ENCODE results near the gene GRHL1.

The GRHL1 gene

DNA sequence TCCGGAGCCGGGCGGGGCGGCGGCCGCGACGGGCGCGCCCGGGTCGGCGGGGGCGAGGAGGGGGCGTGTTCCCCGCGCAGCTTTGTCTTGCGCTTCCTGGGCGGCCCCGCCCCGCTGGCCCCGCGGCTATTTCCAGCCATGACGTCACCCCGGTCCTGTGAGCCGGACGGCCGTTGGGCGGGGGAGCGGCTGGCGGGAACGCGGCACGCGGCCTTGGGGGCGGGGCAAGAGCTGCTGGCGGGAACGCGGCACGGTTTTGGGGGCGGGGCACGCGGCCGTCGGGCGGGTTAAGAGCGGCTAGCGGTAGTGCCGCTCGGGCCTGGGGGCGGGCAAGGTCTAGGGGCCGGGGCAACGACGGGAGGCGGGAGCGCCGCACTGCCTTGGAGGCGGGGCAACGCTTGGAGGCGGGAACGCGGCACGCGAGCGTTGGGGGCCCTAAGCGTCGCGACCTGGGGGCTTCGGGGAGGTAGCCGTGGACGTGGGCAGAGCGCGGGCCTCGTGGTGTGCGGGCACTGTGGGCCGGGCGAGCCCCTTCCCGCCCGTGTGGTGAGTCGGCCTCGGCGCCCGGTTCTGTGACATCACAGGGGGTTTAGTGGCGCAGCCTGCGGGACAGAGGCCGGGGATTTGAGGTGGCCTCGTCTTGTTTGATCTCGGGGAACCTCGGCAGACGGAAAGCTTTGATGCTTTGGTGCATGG lies 92.6 kb downstream of the GRHL1 start:
- DNase-seq = peak; percentile 93

DNA sequence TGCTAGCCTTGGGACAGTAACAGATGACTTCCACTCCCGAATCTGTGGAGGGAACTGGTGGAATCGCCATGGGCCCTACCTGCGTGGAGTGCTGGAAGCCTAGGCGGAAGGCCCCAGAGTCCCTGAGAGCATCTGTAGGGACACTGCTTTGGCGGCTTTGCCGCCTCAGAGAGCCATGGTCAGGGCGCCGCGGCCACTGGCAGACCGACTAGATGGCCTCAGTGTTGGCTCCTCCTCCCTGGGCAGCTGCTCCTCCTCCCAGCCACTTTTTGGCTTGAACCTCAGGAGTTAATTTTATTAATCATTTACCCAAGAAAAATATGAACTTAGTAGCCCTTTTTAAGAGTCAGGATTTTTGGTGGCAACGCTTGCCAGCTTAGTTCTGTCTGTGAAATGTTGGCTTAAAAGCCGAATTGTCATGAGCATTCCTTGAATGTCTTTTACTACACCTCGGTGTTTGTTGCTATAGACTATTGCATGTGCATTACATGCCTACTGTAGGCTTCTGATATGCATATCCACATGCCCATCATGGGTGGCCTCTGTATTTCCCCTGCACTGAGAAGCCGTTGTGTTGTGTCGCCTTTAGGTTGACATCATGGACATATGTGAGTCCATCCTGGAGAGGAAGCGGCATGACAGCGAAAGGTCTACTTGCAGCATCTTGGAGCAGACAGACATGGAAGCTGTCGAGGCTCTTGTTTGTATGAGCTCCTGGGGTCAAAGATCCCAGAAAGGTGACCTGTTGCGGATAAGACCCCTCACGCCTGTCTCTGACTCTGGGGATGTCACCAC lies 94.3 kb downstream of the GRHL1 start:
- DNase-seq = no peak

- no peak for DNase-seq
Measured at GRCh38 chr2:10046931-10047330, 95.4 kb downstream of the GRHL1 start.

DNA sequence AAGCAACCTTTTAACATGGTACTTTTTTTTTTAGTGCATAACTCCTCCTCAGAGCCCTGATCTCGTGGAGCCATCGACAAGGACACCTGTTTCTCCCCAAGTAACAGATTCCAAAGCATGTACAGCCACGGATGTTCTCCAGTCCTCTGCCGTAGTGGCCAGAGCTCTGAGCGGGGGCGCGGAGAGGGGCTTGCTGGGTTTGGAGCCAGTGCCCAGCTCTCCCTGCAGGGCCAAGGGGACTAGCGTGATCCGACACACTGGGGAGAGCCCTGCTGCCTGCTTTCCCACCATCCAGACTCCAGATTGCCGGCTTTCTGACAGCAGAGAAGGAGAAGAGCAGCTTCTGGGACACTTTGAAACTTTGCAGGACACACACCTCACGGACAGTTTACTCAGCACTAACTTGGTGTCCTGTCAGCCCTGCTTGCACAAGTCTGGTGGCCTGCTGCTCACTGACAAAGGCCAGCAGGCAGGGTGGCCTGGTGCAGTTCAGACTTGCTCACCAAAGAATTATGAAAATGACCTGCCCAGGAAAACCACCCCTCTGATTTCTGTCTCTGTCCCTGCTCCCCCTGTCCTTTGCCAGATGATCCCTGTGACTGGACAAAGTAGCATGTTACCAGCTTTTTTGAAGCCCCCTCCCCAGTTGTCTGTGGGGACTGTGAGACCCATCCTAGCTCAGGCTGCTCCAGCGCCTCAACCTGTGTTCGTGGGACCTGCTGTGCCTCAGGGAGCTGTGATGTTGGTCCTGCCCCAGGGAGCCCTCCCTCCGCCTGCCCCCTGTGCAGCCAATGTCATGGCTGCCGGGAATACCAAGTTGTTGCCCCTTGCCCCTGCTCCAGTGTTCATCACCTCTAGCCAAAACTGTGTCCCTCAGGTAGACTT lies 96.4 kb downstream of the GRHL1 start:
- DNase-seq = no peak

- DNase-seq = peak; percentile 49
Measured at GRCh38 chr2:10048501-10049171, 97.1 kb downstream of the GRHL1 start.

All from activated T-cell treated with anti-CD3 and anti-CD28 coated beads, Interleukin-2, amount 50 U/mL, for 1 hour (primary cell).